Measurements from ENCODE around the gene PIK3R1. TPM values are rescaled to one million over a fixed set of nuclear protein-coding genes. Genes with fewer than 3 reads are reported as not detected.

Gene PIK3R1
- polyA plus RNA-seq, 1 donor (not counting 4 experiments of a cell fraction or from before 2014, with no cell fraction given), result 16.7 TPM

- H4K20me1 ChIP-seq (ENCODE audit: control insufficient read depth, extremely low read depth, insufficient read depth, low read length), result no peaks in the 10 kb centered on the region
- H3K9me3 ChIP-seq (ENCODE audit: control insufficient read depth, low read depth, low read length), result no peaks in the 10 kb centered on the region
- H3K79me2 ChIP-seq (ENCODE audit: control insufficient read depth, insufficient read depth, low read length), result no peaks in the 10 kb centered on the region
- H3K4me1 ChIP-seq (ENCODE audit: control insufficient read depth, extremely low read depth, insufficient read depth, low read length), result no peaks in the 10 kb centered on the region
- no peak overlapping the region for H3K27ac ChIP-seq (ENCODE audit: control insufficient read depth, insufficient read depth, low read length)
- no peak overlapping the region for H3K4me3 ChIP-seq (ENCODE audit: control insufficient read depth in 2 of 3, extremely low read depth in 1 of 3, insufficient read depth in 2 of 3, low read depth in 1 of 3, low read length in 3 of 3)
- DNase-seq (ENCODE audit: low read depth, low spot score), result no peak
- no peak overlapping the region for H3K9ac ChIP-seq (ENCODE audit: control insufficient read depth, extremely low read depth, insufficient read depth, low read length)
- dilution Hi-C loops (cut with MboI; ENCODE audit: extremely low pct_ligation_motif_present, low sequenced_read_pairs), result no loop called here
- H3K4me2 ChIP-seq (ENCODE audit: control insufficient read depth, extremely low read depth, insufficient read depth, low read depth, low read length), result no peak overlapping the region
- TF ChIP-seq EZH2 (IDR thresholded peaks at IDR 0.05; ENCODE audit: low read length) (no peak), CTCF (optimal IDR thresholded peaks at IDR 0.05 in 1 of 3, IDR thresholded peaks at IDR 0.05 in 1 of 3, conservative IDR thresholded peaks at IDR 0.05 in 1 of 3; ENCODE audit: extremely low read depth in 1 of 3, insufficient read depth in 2 of 3, low read length in 3 of 3) (no peak)
- no peaks in the 10 kb centered on the region for H3K9me1 ChIP-seq (ENCODE audit: control insufficient read depth, extremely low read depth, insufficient read depth, low read length)
- H2AFZ ChIP-seq (ENCODE audit: control insufficient read depth, low read length), result no peak overlapping the region
- no peak for FAIRE-seq
- no peaks in the 10 kb centered on the region for H3K36me3 ChIP-seq (ENCODE audit: control insufficient read depth in 2 of 2, extremely low read depth in 1 of 2, insufficient read depth in 2 of 2, low read length in 2 of 2)
- H3K27me3 ChIP-seq (ENCODE audit: control insufficient read depth, extremely low read depth, insufficient read depth, low read length), result no peaks in the 10 kb centered on the region
Measured at GRCh38 chr5:68169903-68170302, 45.7 kb upstream of the PIK3R1 start.

GRCh38 chr5:68170826-68171558 is 44.6 kb upstream of the PIK3R1 start:
- Histone ChIP-seq H3K36me3 (ENCODE audit: control insufficient read depth in 2 of 2, extremely low read depth in 1 of 2, insufficient read depth in 2 of 2, low read length in 2 of 2) (no peaks in the 10 kb centered on the region), H3K4me2 (ENCODE audit: control insufficient read depth, extremely low read depth, insufficient read depth, low read depth, low read length) (no peak overlapping the region), H3K27me3 (ENCODE audit: control insufficient read depth, extremely low read depth, insufficient read depth, low read length) (no peaks in the 10 kb centered on the region), H3K27ac (ENCODE audit: control insufficient read depth, insufficient read depth, low read length) (no peak overlapping the region), H4K20me1 (ENCODE audit: control insufficient read depth, extremely low read depth, insufficient read depth, low read length) (no peaks in the 10 kb centered on the region), H3K79me2 (ENCODE audit: control insufficient read depth, insufficient read depth, low read length) (no peaks in the 10 kb centered on the region), H3K4me1 (ENCODE audit: control insufficient read depth, extremely low read depth, insufficient read depth, low read length) (no peaks in the 10 kb centered on the region), H3K9me1 (ENCODE audit: control insufficient read depth, extremely low read depth, insufficient read depth, low read length) (no peaks in the 10 kb centered on the region), H2AFZ (ENCODE audit: control insufficient read depth, low read length) (no peak overlapping the region), H3K4me3 (ENCODE audit: control insufficient read depth in 2 of 3, extremely low read depth in 1 of 3, insufficient read depth in 2 of 3, low read depth in 1 of 3, low read length in 3 of 3) (no peak overlapping the region), H3K9me3 (ENCODE audit: control insufficient read depth, low read depth, low read length) (no peaks in the 10 kb centered on the region), H3K9ac (ENCODE audit: control insufficient read depth, extremely low read depth, insufficient read depth, low read length) (no peak overlapping the region)
- DNase-seq (ENCODE audit: low read depth, low spot score) (no peak), FAIRE-seq (no peak)
- dilution Hi-C loops (cut with MboI; ENCODE audit: extremely low pct_ligation_motif_present, low sequenced_read_pairs), result no loop called here
- no peak for TF ChIP-seq CTCF (optimal IDR thresholded peaks at IDR 0.05 in 1 of 3, IDR thresholded peaks at IDR 0.05 in 1 of 3, conservative IDR thresholded peaks at IDR 0.05 in 1 of 3; ENCODE audit: extremely low read depth in 1 of 3, insufficient read depth in 2 of 3, low read length in 3 of 3)
- no peak for TF ChIP-seq EZH2 (IDR thresholded peaks at IDR 0.05; ENCODE audit: low read length)

Measured in keratinocyte (primary cell).